Breast epithelium (tissue), 4 donors: ENCODE data around the gene TBC1D20. TPM values are rescaled to one million over a fixed set of nuclear protein-coding genes. Genes with fewer than 3 reads are reported as not detected.

ENCODE experiments used
- DNase-seq, 2 donors: peaks; one replicate each; pipeline ENCODE4 v3.0.0-alpha.2; 2019; ENCODE audit warnings: low spot score in 2 of 2
- H3K27ac ChIP-seq, 2 donors: fragments of 200-600 bp; sonication (generic) in 1 of 2; one replicate each; pipeline ENCODE4 v1.5.1; 2016 to 2019; ENCODE audit warnings: mild to moderate bottlenecking in 1 of 2
- H3K27me3 ChIP-seq, 2 donors: fragments of 200-600 bp; sonication (generic) in 1 of 2; one replicate each; pipeline versions ENCODE4 v1.5.1 to v1.6.0; 2017 to 2019; ENCODE audit warnings: control low read depth in 1 of 2, mild to moderate bottlenecking in 1 of 2
- H3K36me3 ChIP-seq: fragments of 200-600 bp; one replicate; pipeline ENCODE4 v1.5.1; 2019
- H3K4me1 ChIP-seq, 2 donors: fragments of 200-600 bp; sonication (generic); one replicate each; pipeline ENCODE4 v1.5.1; 2016 to 2019; ENCODE audit warnings: control low read depth in 1 of 2
- H3K4me3 ChIP-seq, 3 donors: fragments of 200-600 bp; sonication (generic); 1 replicate in 2 of 3; 2 replicates in 1 of 3; pipeline ENCODE4 v1.5.1; 2016 to 2019; ENCODE audit warnings: mild to moderate bottlenecking in 3 of 3, moderate library complexity in 2 of 3
- H3K9me3 ChIP-seq, 2 donors: fragments of 200-600 bp; sonication (generic) in 1 of 2; one replicate each; pipeline ENCODE4 v1.5.1; 2016 to 2019; ENCODE audit warnings: control low read depth in 1 of 2
- CTCF ChIP-seq, 3 donors: fragments of 450-650 bp; IDR thresholded peaks; one replicate each; pipeline ENCODE4 v1.5.1; 2016 to 2017; ENCODE audit warnings: antibody characterized with exemption in 3 of 3, mild to moderate bottlenecking in 3 of 3, moderate library complexity in 3 of 3
- POLR2A ChIP-seq: fragments of 450-650 bp; IDR thresholded peaks from one replicate; pipeline ENCODE4 v1.6.1; 2016; ENCODE audit warnings: antibody characterized with exemption, mild to moderate bottlenecking, moderate library complexity
- POLR2AphosphoS5 ChIP-seq, 3 donors: sonication (generic); formaldehyde crosslinking; IDR thresholded peaks; one replicate each; pipeline ENCODE4 v1.6.1; 2017; ENCODE audit warnings: antibody characterized with exemption in 3 of 3
- intact Hi-C: fragments of 100-400 bp; cut with DNase I; formaldehyde crosslinking; loops from one replicate; pipeline ENCODE4 v1.15.1; 2023; ENCODE audit warnings: low total_unique reads
- total RNA-seq, 3 donors: library from RNA; depleted of rRNA; stranded (reverse); fragments of >200 nt; gene quantifications; one replicate each; pipeline ENCODE4 v1.1.0, GENCODE V29; 2016

TBC1D20 gene
- total RNA-seq, 3 donors from 2014 or later = 37.7 to 56.6 (median 42.3) TPM

GRCh38 chr20:472889-473292 is 10.6 kb upstream of the TBC1D20 start:
- Histone ChIP-seq H3K9me3 (no peaks in the 10 kb centered on the region), H3K27ac (no peak overlapping the region), H3K4me1 (no peaks in the 10 kb centered on the region), H3K36me3 (no peaks in the 10 kb centered on the region), H3K27me3 (no peaks in the 10 kb centered on the region), H3K4me3 (no peak overlapping the region)
- intact Hi-C loops = loop anchor here (1.0 kb wide), 1 partner anchor 45 kb away; no protein-coding TSS in a partner anchor
- DNase-seq = no peak
- TF ChIP-seq POLR2A (no peak), CTCF (IDR thresholded peaks at IDR 0.05) (no peak), POLR2AphosphoS5 (IDR thresholded peaks at IDR 0.05) (no peak)

- intact Hi-C loops = loop anchor here (1.0 kb wide), 1 partner anchor 44 kb away; no protein-coding TSS in a partner anchor
- H3K36me3 ChIP-seq = no peaks in the 10 kb centered on the region
- no peak for DNase-seq
- H3K4me1 ChIP-seq = no peaks in the 10 kb centered on the region
- H3K4me3 ChIP-seq = no peak overlapping the region
- H3K27ac ChIP-seq = no peak overlapping the region
- no peaks in the 10 kb centered on the region for H3K27me3 ChIP-seq
- no peaks in the 10 kb centered on the region for H3K9me3 ChIP-seq
- TF ChIP-seq POLR2A (no peak), POLR2AphosphoS5 (IDR thresholded peaks at IDR 0.05) (no peak), CTCF (IDR thresholded peaks at IDR 0.05) (no peak)
Observed at GRCh38 chr20:472137-472846, 10.0 kb upstream of the TBC1D20 start.

- intact Hi-C loops = no loop called here
Observed at GRCh38 chr20:469746-470490, 7.6 kb upstream of the TBC1D20 start.

GRCh38 chr20:467755-468154 is 5.4 kb upstream of the TBC1D20 start:
- Histone ChIP-seq H3K27ac (no peak overlapping the region), H3K27me3 (no peaks in the 10 kb centered on the region), H3K4me3 (no peak overlapping the region), H3K9me3 (no peaks in the 10 kb centered on the region), H3K4me1 (no peaks in the 10 kb centered on the region), H3K36me3 (no peaks in the 10 kb centered on the region)
- DNase-seq = no peak
- TF ChIP-seq CTCF (IDR thresholded peaks at IDR 0.05) (no peak), POLR2AphosphoS5 (IDR thresholded peaks at IDR 0.05) (no peak), POLR2A (no peak)
- intact Hi-C loops = no loop called here

More at GRCh38 chr20:469746-470490, 7.6 kb upstream of the TBC1D20 start:
- no peak overlapping the region for H3K27ac ChIP-seq
- no peak for DNase-seq
- H3K36me3 ChIP-seq = no peaks in the 10 kb centered on the region
- H3K4me3 ChIP-seq = no peak overlapping the region
- TF ChIP-seq POLR2A = no peak
- TF ChIP-seq CTCF (IDR thresholded peaks at IDR 0.05) = no peak
- no peak for TF ChIP-seq POLR2AphosphoS5 (IDR thresholded peaks at IDR 0.05)
- H3K4me1 ChIP-seq = no peaks in the 10 kb centered on the region
- no peaks in the 10 kb centered on the region for H3K9me3 ChIP-seq
- H3K27me3 ChIP-seq = no peaks in the 10 kb centered on the region
